Activated T-helper 1 cell treated with anti-CD3 and anti-CD28 coated beads, Interleukin-12 subunit alpha, Interleukin-12 subunit beta, Interleukin-2, Interleukin-4 antibody, amounts not matched to agents 30 ng/mL and 10 ng/mL and 1 ng/mL, durations not matched to agents 14 hours and 24 hours and 36 hours (primary cell): ENCODE data around the gene ZNF195. TPM values are rescaled to one million over a fixed set of nuclear protein-coding genes. Genes with fewer than 3 reads are reported as not detected.
"Not testable (repeated sequence)": the region's sequence is repeated elsewhere in the genome, so short reads cannot be mapped to it uniquely, and the experiment has no call there.

ENCODE experiments used
- DNase-seq: peaks from one replicate; pipeline ENCODE4 v3.0.0; 2021; ENCODE audit warnings: low spot score
- H3K27ac Mint-ChIP-seq: one replicate; pipeline ENCODE4 v1.8.0; 2021; ENCODE audit warnings: mild to moderate bottlenecking, mixed read lengths
- H3K27me3 Mint-ChIP-seq: one replicate; pipeline ENCODE4 v1.8.0; 2022; ENCODE audit warnings: mild to moderate bottlenecking, moderate library complexity, mixed read lengths; ENCODE audit not compliant: insufficient read depth
- H3K36me3 Mint-ChIP-seq: one replicate; pipeline ENCODE4 v1.8.0; 2021; ENCODE audit warnings: low read depth, mixed read lengths
- H3K4me1 Mint-ChIP-seq: one replicate; pipeline ENCODE4 v1.8.0; 2021; ENCODE audit warnings: low read depth, mixed read lengths
- H3K4me3 Mint-ChIP-seq: one replicate; pipeline ENCODE4 v1.8.0; 2021; ENCODE audit warnings: mild to moderate bottlenecking, moderate library complexity, mixed read lengths
- H3K9me3 Mint-ChIP-seq: one replicate; pipeline ENCODE4 v1.8.0; 2021; ENCODE audit warnings: mixed read lengths
- intact Hi-C: fragments of 100-400 bp; cut with micrococcal nuclease; formaldehyde crosslinking; loops from one replicate; pipeline ENCODE4 v1.15.1; 2024
- total RNA-seq: library from RNA; stranded (reverse); gene quantifications from 2 replicates; pipeline ENCODE4 v1.2.3, GENCODE V29; 2022

The ZNF195 gene
- total RNA-seq, result 41.2 and 42.8 TPM in 2 replicates

DNA sequence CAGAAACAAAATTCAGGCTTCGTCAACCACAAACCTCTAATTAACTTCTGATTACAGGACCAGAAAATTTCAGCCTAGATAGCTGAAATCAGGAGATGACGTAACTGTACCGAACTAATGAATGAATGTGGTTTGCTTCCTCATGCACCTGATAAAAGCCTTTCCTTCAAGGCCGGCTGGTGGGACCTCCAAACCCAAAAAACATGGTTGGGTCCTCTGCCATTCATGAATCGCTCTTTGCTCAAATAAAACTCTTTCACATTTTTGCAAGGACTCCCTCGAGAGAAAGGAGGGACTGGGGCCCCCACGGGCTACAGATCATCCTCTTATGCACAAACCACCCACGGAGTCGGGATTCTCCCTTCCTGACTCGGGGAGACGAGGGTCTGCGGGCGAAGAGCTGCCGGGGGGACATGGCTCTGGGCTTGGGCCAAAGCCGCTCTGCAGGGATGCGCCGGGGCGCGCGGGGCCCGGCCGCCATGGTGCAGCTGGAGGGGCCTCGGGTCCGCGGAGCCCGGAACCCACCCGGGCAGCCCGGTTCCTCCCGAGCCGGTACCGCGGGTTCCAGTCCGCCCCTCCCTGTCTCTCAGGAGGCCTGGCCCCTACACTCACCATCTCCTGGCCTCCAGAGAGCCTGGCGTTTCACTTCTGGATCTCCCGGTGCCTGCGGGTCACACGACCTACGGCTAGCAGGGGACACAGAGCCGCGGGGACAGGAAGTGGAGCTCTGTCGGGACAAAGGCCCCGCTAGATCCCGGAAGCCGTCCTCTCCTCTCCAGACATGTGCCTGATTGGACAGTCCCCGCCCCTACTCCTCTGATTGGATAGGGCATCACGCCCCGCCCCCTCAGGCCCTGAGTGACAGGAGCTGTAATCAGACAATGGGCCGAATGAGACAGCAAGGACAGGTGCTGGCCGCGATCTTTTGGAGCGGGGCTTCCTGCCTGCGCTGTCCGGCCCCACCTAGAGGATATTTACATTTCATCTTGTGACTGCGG is at the start of gene ZNF195:
ZNF195 (minus strand) TSS at position 721 of the 998 bp plus-strand sequence; CDS start at position 615, 106 bp downstream.
- Mint-ChIP-seq H3K27me3 (no peaks in the 10 kb centered on the region), H3K36me3 (peaks cover 47% of the 10 kb centered on the region), H3K9me3 (peaks cover 25% of the 10 kb centered on the region), H3K4me1 (peaks cover 30% of the 10 kb centered on the region), H3K27ac (peak within 1 kb of the TSS; percentile 94), H3K4me3 (peak within 1 kb of the TSS; percentile 96)
- peak; percentile 98 for DNase-seq
- intact Hi-C loops, result loop anchor here (1.0 to 10.0 kb wide), 7 partner anchors 16 to 1804 kb away; partner anchors contain the start of genes CARS1, DUSP8 and NUP98

- H3K4me3 Mint-ChIP-seq, H3K9me3 Mint-ChIP-seq, intact Hi-C loops, H3K36me3 Mint-ChIP-seq, H3K27ac Mint-ChIP-seq, H3K4me1 Mint-ChIP-seq, DNase-seq: not testable (repeated sequence)
- peaks cover 23% of the 10 kb centered on the region for H3K27me3 Mint-ChIP-seq
Observed at GRCh38 chr11:3428076-3428475, 49.1 kb upstream of the ZNF195 start.

DNA sequence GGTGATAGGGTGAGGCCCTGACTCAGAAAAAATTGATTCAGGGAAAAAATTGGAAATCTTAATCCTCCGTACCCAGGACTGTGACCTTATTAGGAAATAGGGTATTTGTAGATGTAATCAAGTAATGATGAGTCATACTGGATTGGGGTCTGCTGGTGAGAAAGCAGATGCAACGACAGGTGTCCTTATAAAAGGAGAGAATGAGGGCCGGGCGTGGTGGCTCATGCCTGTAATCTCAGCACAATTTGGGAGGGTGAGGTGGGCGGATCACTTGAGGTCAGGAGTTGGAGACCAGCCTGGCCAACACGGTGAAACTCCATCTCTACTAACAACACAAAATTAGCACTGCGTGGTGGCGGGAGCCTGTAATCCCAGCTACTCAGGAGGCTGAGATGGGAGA is 47.6 kb upstream of the ZNF195 start:
- DNase-seq, H3K4me1 Mint-ChIP-seq, intact Hi-C loops, H3K27ac Mint-ChIP-seq, H3K9me3 Mint-ChIP-seq, H3K36me3 Mint-ChIP-seq, H3K4me3 Mint-ChIP-seq: not testable (repeated sequence)
- H3K27me3 Mint-ChIP-seq, result peaks cover 23% of the 10 kb centered on the region

- H3K36me3 Mint-ChIP-seq, H3K4me1 Mint-ChIP-seq, H3K27ac Mint-ChIP-seq, intact Hi-C loops, H3K9me3 Mint-ChIP-seq, DNase-seq: not testable (repeated sequence)
- peaks cover 23% of the 10 kb centered on the region for H3K27me3 Mint-ChIP-seq
- peak overlapping the region; percentile 87 for H3K4me3 Mint-ChIP-seq
Observed at GRCh38 chr11:3423928-3424327, 45.0 kb upstream of the ZNF195 start.

- Mint-ChIP-seq H3K4me3 (peak overlapping the region; percentile 87), H3K27me3 (peaks cover 20% of the 10 kb centered on the region)
- H3K27ac Mint-ChIP-seq, H3K9me3 Mint-ChIP-seq, H3K4me1 Mint-ChIP-seq, DNase-seq, H3K36me3 Mint-ChIP-seq, intact Hi-C loops: not testable (repeated sequence)
Observed at GRCh38 chr11:3423138-3423731, 44.3 kb upstream of the ZNF195 start.

DNA sequence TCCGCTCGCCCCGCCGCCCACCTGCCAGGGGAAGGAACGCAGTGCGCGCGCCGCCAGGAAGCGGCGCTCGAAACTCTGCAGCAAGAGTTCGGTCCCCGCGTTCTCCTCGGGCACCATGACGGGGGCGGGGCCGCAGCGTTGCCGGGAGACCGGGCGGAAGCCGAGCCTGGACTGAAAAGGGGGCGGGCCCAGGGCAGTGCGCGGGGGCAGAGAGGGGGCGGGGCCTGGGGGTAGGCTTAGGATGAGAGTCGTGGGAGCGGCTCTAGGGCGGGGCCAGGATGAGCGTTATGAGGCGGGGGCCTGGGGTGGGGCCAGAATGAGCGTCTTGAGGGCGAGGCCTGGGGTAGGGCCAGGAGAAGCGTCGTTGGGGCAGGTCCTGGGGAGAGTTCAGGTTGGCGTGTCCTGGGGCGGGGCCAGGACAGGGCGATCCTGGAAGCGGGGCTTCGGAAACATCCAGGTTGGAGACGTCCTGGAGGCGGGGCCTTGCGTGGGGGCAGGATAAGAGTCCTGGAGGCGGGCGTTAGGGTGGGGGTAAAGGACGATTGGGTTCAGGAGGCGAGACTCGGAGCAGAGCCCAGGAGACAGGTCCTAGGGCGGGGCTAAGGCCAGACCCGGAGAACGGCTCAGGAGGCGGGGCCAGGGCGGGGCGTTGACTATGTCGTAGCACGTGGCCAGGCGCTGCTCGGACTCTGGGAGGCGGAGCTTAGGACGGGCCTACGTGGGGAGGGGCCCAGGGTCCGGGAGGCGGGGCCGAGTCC is 43.6 kb upstream of the ZNF195 start:
- not testable (repeated sequence) for H3K4me1 Mint-ChIP-seq, H3K36me3 Mint-ChIP-seq, H3K9me3 Mint-ChIP-seq
- peak; percentile 98 for DNase-seq
- Mint-ChIP-seq H3K27me3 (peaks cover 17% of the 10 kb centered on the region), H3K4me3 (peak overlapping the region; percentile 87), H3K27ac (peak overlapping the region; percentile 86)
- intact Hi-C loops, result loop anchor here (1.0 kb wide), 3 partner anchors 43 to 1022 kb away; partner anchors contain the start of genes TSSC4 and ZNF195

GRCh38 chr11:3421608-3422379 is 42.8 kb upstream of the ZNF195 start:
- not testable (repeated sequence) for H3K9me3 Mint-ChIP-seq, H3K36me3 Mint-ChIP-seq, DNase-seq, H3K4me1 Mint-ChIP-seq
- peak overlapping the region; percentile 87 for H3K4me3 Mint-ChIP-seq
- H3K27ac Mint-ChIP-seq, result peak overlapping the region; percentile 45
- intact Hi-C loops, result loop anchor here (1.0 kb wide), 3 partner anchors 42 to 1021 kb away; partner anchors contain the start of genes TSSC4 and ZNF195
- H3K27me3 Mint-ChIP-seq, result peaks cover 17% of the 10 kb centered on the region

GRCh38 chr11:3420281-3421042 is 41.5 kb upstream of the ZNF195 start:
- DNase-seq, H3K27ac Mint-ChIP-seq, H3K9me3 Mint-ChIP-seq, H3K36me3 Mint-ChIP-seq, intact Hi-C loops, H3K4me1 Mint-ChIP-seq: not testable (repeated sequence)
- Mint-ChIP-seq H3K27me3 (peaks cover 11% of the 10 kb centered on the region), H3K4me3 (peak overlapping the region; percentile 48)

GRCh38 chr11:3419496-3419895 is 40.5 kb upstream of the ZNF195 start:
- H3K27me3 Mint-ChIP-seq, intact Hi-C loops, DNase-seq, H3K27ac Mint-ChIP-seq, H3K36me3 Mint-ChIP-seq, H3K9me3 Mint-ChIP-seq, H3K4me3 Mint-ChIP-seq, H3K4me1 Mint-ChIP-seq: not testable (repeated sequence)

- intact Hi-C loops, H3K27me3 Mint-ChIP-seq, H3K4me3 Mint-ChIP-seq, H3K4me1 Mint-ChIP-seq, H3K36me3 Mint-ChIP-seq, H3K27ac Mint-ChIP-seq, H3K9me3 Mint-ChIP-seq: not testable (repeated sequence)
- peak; percentile 46 for DNase-seq
Observed at GRCh38 chr11:3417047-3417446, 38.1 kb upstream of the ZNF195 start.

DNA sequence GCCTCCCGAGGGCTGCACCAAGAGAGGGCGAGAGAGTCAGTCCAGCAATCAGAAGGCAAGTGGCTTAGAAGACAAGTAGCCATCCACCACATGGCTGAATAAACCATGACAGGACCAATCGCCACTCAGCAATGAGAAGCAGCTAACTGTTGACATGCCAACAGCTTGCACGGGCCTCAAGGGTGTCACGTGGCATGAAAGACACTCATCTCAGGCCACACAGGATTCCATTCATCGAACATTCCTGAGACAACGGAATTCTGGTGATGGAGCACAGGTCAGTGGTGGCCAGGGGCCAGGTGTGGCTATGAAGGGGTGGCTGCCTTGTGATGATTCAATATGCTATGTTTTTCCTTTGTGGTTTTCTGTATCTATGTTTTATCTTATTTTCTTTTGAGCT is 36.4 kb upstream of the ZNF195 start:
- H3K36me3 Mint-ChIP-seq, H3K4me1 Mint-ChIP-seq, H3K27ac Mint-ChIP-seq, H3K27me3 Mint-ChIP-seq, DNase-seq, H3K4me3 Mint-ChIP-seq, intact Hi-C loops, H3K9me3 Mint-ChIP-seq: not testable (repeated sequence)
